CD1c-positive myeloid dendritic cell (primary cell): Measurements from ENCODE around the gene SEPHS2.

Experiments
- DNase-seq: peaks from one replicate; pipeline ENCODE4 v3.0.0-alpha.2; 2016; ENCODE audit errors: extremely low spot score

SEPHS2 gene

DNA sequence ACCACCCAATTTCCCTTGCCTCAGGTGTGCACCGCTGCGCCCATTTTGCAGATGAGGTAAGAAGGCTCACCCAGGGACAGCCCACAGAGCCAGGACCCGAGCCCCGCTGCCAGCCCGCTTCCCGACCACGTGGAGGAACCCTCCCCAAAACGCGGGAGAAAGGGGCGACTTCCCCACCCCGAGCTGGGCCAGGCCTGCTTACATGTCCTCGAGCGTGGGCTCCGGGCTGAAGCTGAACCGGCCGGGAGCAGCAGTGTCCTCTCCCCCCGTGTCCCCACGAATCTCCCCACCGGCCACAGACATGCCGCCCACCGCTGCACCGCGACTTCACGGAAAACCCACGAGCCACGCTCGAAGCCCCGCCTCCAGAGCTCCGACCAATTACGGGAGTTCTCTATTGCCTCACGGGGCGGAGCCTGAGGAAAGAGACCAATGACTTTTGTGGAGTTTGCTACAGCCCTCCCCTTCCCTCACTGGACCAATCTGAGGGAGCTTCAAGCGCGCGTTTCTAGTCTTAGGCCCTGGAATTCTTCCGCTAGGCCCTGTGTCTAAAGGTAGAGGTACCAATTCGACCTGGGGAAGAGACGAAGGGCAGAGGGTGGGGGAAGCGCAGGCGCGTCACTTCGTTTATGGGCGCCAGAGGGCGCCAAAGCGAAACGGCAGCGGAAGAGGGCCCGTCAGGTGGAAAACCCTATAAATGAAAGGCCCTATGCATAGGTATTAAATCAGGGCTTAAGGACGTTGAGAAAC lies 15.8 kb downstream of the SEPHS2 start, which contains the start of gene DCTPP1:
DCTPP1 (minus strand) TSS at position 353 of the 750 bp plus-strand sequence; CDS start at position 303, 50 bp downstream.
- peak; percentile 99 for DNase-seq

DNA sequence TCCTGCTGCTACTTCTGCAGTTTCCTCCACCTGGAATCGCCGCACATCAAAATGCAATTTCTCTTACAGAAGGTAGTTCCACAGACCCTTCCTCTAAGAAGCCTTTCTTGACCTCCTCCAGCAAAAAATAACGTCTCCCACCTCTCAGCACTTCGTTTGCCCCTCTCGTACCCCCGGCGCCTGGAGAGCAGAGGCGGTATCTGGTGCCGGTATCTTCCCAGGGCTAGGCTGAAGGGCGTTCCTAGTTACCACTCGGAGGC lies 16.3 kb downstream of the SEPHS2 start:
- DNase-seq, result no peak

DNA sequence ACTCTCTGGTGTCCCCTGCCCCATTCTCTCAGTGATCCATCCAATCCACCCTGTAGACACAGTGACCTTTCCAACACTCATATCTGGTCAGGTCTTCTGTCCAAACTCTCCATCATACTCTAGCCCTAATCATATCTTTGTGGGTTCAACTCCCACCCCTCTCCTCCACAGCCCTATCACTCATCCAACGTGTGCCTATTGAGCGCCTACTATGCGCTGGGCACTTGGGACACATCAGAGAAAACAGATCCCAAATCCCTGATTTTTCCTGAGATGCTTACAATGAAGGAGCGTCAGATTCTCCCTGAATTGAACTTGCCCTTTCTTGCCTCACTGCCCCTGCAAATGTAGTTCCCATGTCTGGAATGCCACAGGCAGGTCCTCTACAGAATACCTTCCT lies 17.6 kb downstream of the SEPHS2 start:
- no peak for DNase-seq

DNA sequence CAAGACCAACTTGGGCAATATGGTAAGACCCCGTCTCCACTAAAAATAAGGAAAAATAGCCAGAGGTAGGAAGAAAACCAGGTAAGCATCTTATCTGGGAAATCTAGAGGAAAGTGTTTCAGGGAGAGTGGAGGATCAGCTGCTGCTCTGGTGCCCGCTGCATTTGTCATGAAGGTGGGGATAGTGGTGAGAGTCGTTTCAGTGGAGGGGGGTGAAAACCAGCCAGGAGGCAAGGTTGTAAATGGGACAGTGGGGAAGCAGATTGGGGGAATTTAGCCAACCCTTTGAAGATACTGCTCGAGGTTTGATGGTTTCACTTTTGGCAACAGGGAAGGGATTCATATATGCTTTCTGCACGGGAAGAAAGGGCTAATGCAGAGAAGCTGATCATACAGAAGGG lies 24.7 kb downstream of the SEPHS2 start:
- DNase-seq, result no peak

DNA sequence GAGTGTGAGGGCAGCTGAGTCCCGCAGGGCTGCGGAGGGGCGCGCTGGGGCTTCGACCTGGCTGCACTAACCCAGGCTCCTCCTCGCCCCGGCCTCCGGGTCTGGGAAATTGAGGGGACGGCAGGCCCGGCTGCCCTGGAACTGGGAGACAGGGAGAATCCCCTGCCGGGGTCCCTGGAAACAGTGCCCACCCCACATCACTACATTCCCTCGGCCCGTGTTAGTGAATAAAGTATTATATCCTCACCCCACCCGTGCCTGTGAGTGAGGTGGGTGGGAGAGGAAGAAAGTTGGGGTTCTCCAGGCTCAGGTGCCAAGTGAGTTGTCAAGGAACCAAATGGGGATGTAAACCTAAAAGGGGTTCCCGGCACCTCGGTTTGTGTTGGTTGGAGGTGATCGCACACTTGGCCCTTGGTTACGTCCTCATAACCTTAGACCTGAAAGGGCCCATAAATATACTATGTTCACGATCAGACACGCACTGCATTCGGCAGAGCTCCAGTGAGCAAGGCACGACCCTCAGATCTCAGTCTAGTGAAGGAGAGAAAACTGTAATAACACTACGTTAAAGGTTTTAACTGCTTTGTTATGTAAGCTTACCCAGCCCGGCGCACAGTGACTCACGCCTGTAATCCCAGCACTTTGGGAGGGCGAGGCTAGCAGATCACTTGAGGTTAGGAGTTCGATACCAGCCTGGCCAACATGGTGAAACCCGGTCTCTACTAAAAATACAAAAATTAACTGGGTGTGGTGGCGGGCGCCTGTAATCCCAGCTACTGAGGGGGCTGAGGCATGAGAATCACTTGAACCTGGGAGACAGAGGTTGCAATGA lies 27.1 kb downstream of the SEPHS2 start:
- no peak for DNase-seq

DNA sequence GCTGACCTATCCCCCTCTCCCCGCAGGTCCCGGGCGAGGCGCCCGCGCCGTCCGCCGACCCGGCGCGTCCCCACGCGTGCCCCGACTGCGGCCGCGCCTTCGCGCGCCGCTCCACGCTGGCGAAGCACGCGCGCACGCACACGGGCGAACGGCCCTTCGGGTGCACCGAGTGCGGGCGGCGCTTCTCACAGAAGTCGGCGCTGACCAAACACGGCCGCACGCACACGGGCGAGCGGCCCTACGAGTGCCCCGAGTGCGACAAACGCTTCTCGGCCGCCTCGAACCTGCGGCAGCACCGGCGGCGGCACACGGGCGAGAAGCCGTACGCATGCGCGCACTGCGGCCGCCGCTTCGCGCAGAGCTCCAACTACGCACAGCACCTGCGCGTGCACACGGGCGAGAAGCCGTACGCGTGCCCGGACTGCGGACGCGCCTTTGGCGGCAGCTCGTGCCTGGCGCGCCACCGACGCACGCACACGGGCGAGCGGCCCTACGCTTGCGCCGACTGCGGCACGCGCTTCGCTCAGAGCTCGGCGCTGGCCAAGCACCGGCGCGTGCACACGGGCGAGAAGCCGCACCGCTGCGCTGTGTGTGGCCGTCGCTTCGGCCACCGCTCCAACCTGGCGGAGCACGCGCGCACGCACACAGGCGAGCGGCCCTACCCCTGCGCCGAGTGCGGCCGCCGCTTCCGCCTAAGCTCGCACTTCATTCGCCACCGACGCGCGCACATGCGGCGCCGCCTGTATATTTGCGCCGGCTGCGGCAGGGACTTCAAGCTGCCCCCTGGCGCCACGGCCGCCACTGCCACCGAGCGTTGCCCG lies 27.9 kb downstream of the SEPHS2 start:
- DNase-seq, result peak; percentile 97

DNA sequence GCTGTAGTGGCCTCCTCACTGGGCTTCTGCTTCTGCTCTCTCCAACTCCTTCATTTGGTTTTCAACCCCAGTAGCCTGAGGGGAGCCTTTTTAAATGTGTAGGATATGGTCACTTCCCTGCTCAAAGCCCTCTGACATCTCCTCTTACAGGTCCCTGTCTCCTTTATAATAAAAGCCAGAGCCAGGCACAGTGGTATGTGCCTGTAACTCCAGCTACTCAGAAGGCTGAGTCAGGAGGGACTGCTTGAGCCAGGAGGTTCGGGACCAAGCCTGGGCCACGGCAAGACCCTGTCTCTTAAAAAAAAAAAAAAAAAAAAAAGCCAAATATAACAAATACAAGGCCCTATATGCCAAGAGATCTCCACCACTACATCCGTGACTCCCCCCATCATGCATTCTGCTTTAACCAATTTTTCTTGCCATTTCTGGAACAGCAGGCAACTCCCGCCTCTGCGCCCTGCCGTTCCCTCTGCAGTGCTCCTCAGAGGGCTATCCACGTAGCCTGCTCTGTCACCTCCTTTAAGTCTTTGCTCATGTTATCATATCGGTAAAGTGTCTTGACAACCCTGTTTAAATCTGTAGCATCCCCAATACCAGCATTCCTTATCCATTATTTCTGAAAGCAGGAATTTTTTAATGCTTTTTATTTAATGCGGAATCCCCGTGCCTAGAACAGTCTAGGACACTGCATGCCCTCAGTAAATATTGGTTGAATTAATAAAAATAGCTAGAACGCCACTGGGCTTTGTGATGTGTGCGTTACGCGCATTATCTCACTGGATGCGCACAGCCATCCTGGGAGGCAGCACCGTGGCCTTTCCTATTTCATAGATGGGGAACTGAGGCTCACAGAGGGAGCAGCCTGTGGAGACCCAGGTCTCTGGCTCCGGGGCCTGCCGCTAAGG lies 28.8 kb downstream of the SEPHS2 start:
- DNase-seq, result no peak

DNA sequence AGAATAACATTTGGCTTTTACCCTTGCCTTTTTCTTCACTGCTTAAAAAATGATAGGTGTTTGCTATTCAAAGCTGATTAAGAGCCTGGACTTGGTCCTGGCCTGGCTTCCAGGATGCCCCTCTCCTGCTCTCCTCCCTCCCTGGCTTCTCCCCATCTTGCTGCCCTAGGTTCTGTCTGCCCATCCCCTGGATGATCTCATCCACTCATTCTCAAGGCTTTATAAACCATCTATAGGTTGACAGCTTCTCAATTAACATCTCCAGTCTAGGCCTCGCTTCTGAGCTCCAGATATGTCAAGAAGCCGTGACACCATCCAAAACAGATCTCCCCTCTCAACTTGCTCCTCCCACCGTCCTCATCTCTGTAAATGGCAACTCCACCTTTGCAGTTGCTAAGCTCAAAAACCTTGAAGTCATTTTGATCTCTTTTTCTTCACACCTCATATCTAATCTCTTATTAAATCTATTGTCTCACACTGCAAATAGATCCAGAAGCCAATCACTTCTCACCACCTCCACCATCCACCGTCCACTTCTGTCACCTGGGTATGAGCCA lies 29.5 kb downstream of the SEPHS2 start:
- DNase-seq, result no peak

DNA sequence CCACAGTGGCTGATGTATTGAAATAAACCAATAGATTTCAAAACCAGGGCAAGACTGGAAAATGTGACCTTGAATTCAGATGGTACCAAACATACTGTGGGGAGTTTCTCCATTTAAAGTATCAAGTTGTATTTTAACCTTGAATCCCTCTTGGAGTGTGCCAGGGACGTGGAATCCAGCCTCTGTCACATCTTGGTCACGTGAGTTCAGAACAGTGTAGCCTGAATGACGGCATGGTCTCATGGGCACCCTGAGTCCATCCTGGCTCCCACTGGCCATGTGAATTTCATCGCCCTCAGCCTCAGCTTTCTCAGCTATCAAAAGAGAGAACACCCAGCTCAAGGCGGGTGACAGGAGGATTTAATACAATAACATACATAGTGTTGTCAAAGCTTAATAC lies 31.5 kb downstream of the SEPHS2 start:
- no peak for DNase-seq

DNA sequence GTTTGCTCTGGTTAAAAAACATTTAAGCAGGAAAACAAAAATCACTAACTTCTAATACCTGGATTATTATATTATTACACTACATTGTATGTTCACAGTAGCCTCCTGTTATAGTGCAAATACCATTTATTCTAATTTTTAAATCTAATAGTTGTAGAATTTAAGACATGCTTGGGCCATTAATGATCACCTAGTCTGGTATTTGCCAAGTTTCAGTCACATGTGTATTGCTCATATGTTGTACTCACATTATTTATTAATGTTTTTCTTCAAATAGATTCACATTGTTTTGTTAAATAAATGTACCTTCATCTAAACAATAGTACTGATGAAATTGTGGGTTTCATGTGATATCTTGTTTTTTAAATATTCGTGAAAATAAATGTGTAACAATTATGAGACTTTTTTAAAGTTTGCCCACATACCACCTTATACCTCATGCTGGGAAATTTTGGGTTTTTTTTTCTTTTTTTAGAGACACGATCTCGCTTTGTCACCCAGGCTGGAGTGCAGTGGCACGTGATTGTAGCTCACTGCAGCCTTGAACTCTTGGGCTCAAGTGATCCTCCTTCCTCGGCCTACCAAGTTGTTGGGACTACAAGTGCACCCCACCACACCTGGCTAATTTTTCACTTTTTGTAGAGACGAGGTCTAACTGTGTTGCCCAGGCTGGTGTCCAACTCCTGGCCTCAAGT lies 32.4 kb downstream of the SEPHS2 start:
- DNase-seq, result no peak

DNA sequence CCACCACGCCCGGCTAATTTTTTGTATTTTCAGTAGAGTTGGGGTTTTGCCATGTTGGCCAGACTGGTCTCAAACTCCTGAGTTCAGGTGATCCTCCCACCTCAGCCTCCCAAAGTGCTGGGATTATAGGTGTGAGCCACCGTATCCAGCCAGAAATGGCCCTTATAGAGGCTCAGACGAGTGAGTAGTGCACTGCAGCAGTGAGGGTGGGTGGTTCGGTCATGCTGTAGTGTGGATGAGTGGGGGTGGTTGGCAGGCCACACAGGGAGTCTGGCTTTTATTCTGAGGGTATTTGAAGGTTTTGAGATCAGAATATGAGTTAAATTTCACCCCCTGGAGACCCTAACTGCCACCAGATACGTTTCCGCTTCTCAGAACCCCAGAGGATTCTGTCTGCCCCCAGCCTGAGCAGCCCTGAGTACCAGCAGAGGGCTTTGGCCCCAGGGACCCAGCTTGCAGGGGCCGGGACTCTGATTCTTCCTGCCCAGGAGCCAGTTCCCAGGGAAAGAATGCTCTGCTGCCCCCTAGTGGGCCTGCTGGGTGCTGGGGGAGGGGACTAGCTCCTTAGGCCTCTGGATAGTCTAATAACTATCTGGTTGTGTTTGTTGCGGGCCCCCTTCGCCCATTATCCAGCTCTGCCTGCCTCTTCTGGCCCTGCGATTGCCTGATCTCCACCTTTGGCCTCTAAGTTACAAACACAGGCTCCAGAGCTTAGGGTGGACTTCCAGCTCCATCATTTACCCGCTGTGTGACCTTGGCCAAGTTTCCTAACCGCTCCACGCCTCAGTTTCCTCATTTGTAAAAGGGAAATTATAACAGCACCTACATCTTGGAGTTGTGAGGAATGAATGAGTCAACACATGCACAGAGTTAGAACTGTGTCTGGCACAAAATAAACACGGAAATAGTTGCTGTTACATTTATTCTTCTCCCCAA lies 36.3 kb downstream of the SEPHS2 start:
- DNase-seq, result peak; percentile 94

DNA sequence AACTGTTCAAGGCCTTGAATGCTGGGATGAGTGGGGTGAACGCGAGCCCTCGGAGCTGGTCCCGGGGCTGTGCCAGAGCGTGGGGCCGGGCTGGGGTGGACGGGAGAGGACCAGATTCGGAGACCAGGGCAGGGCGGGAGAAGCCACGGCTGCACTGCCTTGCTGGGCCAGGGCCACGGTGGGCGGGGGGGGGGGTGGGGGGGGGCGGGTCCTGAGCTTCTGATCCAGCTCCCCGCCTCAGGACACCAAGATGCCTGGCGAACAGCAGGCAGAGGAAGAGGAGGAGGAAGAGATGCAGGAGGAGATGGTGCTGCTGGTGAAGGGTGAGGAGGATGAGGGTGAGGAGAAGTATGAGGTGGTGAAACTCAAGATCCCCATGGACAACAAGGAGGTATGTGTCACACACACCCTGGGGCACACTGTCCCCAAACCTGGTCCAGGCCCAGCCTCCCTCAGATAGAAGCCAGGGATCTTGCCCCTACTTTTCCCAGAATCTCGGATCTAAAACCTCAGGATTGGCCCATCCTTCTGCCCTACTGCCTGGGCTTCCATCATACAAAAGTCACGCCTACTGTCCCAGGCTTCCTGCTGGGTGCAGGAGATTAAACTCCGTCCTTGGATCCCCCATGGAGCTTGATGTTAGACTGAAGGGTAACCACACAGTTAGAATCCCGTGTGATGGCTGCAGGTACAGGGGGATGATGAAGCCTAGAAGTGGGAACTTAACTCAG lies 37.7 kb downstream of the SEPHS2 start:
- DNase-seq, result no peak

DNA sequence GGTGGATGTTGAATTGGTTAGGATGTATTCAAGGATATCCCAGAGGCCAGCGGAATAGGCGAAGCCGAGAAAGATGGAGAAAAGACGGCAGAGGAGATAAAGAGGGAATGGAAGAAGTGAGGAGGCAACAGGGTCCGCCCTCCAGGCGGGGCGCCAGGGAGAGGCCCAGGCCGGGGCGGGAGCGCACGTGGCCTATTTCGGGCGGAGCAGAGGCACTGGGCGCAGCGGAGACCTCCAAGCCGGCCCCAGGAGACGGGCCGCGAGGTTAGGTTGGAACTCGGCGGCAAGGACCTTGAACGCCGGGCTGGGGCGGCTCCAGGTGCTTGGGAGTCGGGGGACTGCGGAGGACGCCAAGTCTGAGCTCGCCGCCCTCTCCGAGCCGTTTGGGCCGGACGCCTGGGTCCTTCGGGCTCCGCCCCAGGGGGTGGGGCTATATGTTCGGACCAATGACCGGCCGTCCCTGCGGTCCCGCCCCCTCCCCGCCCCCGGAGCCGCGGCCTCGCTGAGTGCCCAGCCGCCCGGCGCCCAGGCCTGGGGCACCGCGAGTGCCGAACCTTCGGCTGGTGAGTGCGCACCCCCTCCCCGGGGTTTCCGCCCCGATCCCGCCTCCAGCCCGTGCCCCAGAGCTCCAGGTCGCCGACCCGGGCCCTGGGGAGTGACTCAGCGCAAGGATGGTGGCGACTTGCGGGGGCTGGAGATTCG lies 38.4 kb downstream of the SEPHS2 start, which contains the start of gene ZNF771:
ZNF771 (plus strand) TSS at position 505 of the 702 bp plus-strand sequence. CDS start 448 bp downstream, outside the sequence.
- peak; percentile 88 for DNase-seq

DNA sequence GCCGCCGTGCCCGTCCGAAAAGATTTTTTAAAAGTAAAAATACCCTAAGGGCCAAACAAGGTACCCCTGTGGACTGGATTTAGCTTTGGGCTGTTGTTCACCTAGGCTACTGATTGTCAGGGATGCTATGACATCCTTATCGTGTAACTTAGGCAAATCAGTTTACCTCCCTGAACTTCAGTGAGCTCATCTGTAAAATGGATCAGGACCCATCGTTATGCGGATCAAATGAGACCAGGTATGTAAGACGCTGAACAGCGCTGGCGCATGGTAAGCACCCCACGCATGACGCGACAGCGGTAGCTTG lies 38.9 kb downstream of the SEPHS2 start:
- no peak for DNase-seq

DNA sequence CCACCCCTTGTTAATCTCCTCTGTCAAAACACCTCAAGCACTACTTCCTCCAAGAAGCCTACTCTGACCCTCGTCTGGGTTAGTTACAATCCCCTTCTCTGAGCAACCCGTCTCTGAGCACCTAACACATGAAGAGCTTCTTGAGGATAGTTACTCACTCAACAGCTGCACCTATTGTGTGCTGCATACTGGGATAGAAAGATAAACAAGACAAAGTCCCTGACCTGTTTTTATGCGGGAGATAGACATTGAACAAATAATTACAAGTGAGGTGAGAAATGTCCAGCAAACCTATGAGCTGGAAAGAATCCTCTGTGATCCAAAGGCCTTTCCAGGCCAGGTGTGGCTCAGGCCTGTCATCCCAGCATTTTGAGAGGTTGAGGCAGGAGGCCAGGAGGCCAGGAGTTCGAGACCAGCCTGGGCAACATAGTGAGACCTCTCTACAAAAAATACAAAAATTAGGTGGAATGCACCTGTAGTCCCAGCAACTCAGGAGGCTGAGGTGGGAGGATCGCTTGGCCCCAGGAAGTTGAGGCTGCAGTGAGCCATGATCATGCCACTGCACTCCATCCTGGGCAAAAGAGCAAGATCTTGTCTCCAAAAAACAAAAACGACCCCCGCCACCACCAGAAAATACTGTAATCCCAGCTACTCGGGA lies 43.8 kb downstream of the SEPHS2 start:
- DNase-seq, result no peak

DNA sequence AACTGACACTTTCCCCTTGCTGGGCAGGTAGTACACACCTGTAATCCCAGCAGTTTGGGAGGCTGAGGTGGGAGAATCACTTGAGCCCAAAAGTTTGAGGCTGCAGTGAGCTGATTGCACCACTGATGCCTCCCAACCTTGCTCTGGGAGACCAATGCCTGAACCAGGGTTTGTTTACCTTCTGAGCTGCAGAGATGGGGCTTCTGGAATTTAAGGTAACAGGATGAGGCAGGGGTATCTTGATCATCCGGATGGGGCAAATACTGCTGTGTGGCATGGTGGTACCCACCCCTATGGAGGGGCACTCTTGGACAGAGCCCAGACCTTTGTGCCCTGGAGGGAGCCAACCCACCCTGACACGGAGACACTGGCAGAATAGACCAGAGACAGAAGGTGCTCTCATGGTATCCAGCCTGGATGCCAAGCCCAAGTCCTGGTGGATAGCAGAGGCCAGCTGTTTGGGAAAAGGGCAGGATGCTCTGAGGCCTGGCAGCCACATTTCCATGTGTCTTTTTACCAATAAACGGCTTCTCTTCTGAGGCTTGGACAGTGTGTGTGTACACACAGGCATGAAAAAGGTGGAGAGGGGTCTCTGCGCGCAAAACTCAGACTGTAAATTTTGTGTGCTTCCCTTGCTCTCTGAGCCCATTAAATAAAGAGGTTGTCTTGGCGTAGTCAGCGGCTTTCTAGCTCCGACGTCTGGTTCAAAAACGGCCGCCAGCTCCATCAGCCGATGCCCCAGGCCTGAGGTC lies 46.1 kb downstream of the SEPHS2 start:
- DNase-seq, result no peak
